Prostate gland (tissue), 2 donors: ENCODE results near the gene LPCAT1. TPM values are rescaled to one million over a fixed set of nuclear protein-coding genes. Genes with fewer than 3 reads are reported as not detected.

Source experiments
- DNase-seq: peaks from one replicate; pipeline ENCODE4 v3.0.0-alpha.2; 2019; ENCODE audit warnings: low spot score
- H3K27ac ChIP-seq, 2 donors: fragments of 200-600 bp; sonication (generic); 2 replicates each; pipeline ENCODE4 v1.5.1; 2017 to 2019
- H3K27me3 ChIP-seq: fragments of 200-600 bp; sonication (generic); replicated peaks from 2 replicates; pipeline ENCODE4 v1.5.1; 2019; ENCODE audit not compliant: insufficient read depth
- H3K36me3 ChIP-seq, 2 donors: fragments of 200-600 bp; sonication (generic); 1 replicate in 1 of 2; 2 replicates in 1 of 2; pipeline versions ENCODE4 v1.5.1 to v1.8.1; 2017 to 2019
- H3K4me1 ChIP-seq: fragments of 200-600 bp; sonication (generic); replicated peaks from 2 replicates; pipeline ENCODE4 v1.5.1; 2019
- H3K4me3 ChIP-seq, 2 donors: fragments of 200-600 bp; sonication (generic); 2 replicates each; pipeline ENCODE4 v1.5.1; 2017 to 2019
- H3K9me3 ChIP-seq: fragments of 200-600 bp; sonication (generic); 2 replicates; pipeline ENCODE4 v1.5.1; 2017
- CTCF ChIP-seq, 4 experiments: fragments of 200-600 bp in 2 of 4; fragments of 450-650 bp in 2 of 4; sonication (generic) in 2 of 4; IDR thresholded peaks; 1 replicate in 3 of 4; 2 replicates in 1 of 4; pipeline ENCODE4 v1.5.1; 2016 to 2019; ENCODE audit warnings: antibody characterized with exemption in 4 of 4, mild to moderate bottlenecking in 2 of 4, moderate library complexity in 2 of 4
- POLR2A ChIP-seq: fragments of 450-650 bp; IDR thresholded peaks from one replicate; pipeline ENCODE4 v1.6.1; 2016; ENCODE audit warnings: antibody characterized with exemption, mild to moderate bottlenecking
- POLR2AphosphoS5 ChIP-seq: sonication (generic); formaldehyde crosslinking; IDR thresholded peaks from one replicate; pipeline ENCODE4 v1.6.1; 2017; ENCODE audit warnings: antibody characterized with exemption
- WGBS: methylation state at CpG from one replicate; pipeline ENCODE4 v1.1.5; 2018; 5-methylcytosine and 5-hydroxymethylcytosine counted together
- intact Hi-C: fragments of 100-400 bp; cut with DNase I; formaldehyde crosslinking; loops from one replicate; pipeline ENCODE4 v1.14.2; 2022
- total RNA-seq, 2 donors: library from RNA; depleted of rRNA; stranded (reverse); fragments of >200 nt; gene quantifications; one replicate each; pipeline ENCODE4 v1.1.0, GENCODE V29; 2016

LPCAT1 gene
- total RNA-seq, 2 donors from 2014 or later, result 22.6 to 23.9 TPM

GRCh38 chr5:1445689-1446601, 77.8 kb downstream of the LPCAT1 start:
- Histone ChIP-seq H3K27me3 (peaks cover 50% of the 10 kb centered on the region), H3K9me3 (no peaks in the 10 kb centered on the region), H3K4me3 (peak overlapping the region in 1 of 2 donors; percentile 14), H3K27ac (no peak overlapping the region), H3K4me1 (peaks cover 10% of the 10 kb centered on the region), H3K36me3 (no peaks in the 10 kb centered on the region)
- intact Hi-C loops, result no loop called here
- 6% methylated on average over 68 of the region's 92 CpGs for WGBS
- TF ChIP-seq POLR2AphosphoS5 (no peak), POLR2A (no peak), CTCF (IDR thresholded peaks at IDR 0.05) (no peak)
- no peak for DNase-seq

- H3K4me3 ChIP-seq, result peak within 1 kb of the TSS in 1 of 2 donors; percentile 14
- TF ChIP-seq POLR2A (no peak), POLR2AphosphoS5 (no peak), CTCF (IDR thresholded peaks at IDR 0.05) (no peak)
- H3K36me3 ChIP-seq, result no peaks in the 10 kb centered on the region
- no peaks in the 10 kb centered on the region for H3K9me3 ChIP-seq
- H3K27ac ChIP-seq, result no peak within 1 kb of the TSS
- intact Hi-C loops, result no loop called here
- peaks cover 50% of the 10 kb centered on the region for H3K27me3 ChIP-seq
- 3% methylated on average over 21 of the region's 52 CpGs for WGBS
- no peak for DNase-seq
- peaks cover 10% of the 10 kb centered on the region for H3K4me1 ChIP-seq
Measured at GRCh38 chr5:1445313-1445688, 78.5 kb downstream of the LPCAT1 start, which contains the start of gene SLC6A3. Gene SLC6A3 (minus strand): TSS chr5:1445440. CDS start chr5:1443197, 2,243 bp downstream.

GRCh38 chr5:1444361-1445189, 79.2 kb downstream of the LPCAT1 start:
- WGBS, result 8% methylated on average over 30 of the region's 68 CpGs
- H3K27me3 ChIP-seq, result peaks cover 50% of the 10 kb centered on the region
- DNase-seq, result no peak
- H3K9me3 ChIP-seq, result no peaks in the 10 kb centered on the region
- TF ChIP-seq CTCF (IDR thresholded peaks at IDR 0.05) (no peak), POLR2AphosphoS5 (no peak), POLR2A (no peak)
- no peak overlapping the region for H3K27ac ChIP-seq
- H3K36me3 ChIP-seq, result no peaks in the 10 kb centered on the region
- intact Hi-C loops, result no loop called here
- peak overlapping the region in 1 of 2 donors; percentile 14 for H3K4me3 ChIP-seq
- H3K4me1 ChIP-seq, result peaks cover 10% of the 10 kb centered on the region

GRCh38 chr5:1443991-1444360, 79.8 kb downstream of the LPCAT1 start:
- Histone ChIP-seq H3K27ac (no peak overlapping the region), H3K9me3 (no peaks in the 10 kb centered on the region), H3K27me3 (peaks cover 50% of the 10 kb centered on the region), H3K4me1 (peaks cover 10% of the 10 kb centered on the region), H3K4me3 (no peak overlapping the region), H3K36me3 (no peaks in the 10 kb centered on the region)
- 55% methylated on average over 15 of the region's 15 CpGs for WGBS
- DNase-seq, result no peak
- TF ChIP-seq POLR2AphosphoS5 (no peak), CTCF (IDR thresholded peaks at IDR 0.05) (no peak), POLR2A (no peak)
- intact Hi-C loops, result no loop called here
